Mucosa of descending colon (tissue), 3 donors: Measurements from ENCODE around the gene UNC5B. TPM values are rescaled to one million over a fixed set of nuclear protein-coding genes. Genes with fewer than 3 reads are reported as not detected.

Source experiments
- ATAC-seq: fragments of 200-7000 bp; cut with Tn5 transposase; one replicate; pipeline ENCODE4 v1.9.1; 2020; ENCODE audit warnings: mild to moderate bottlenecking, moderate library complexity
- DNase-seq, 3 donors: peaks; one replicate each; pipeline ENCODE4 v3.0.0-alpha.2; 2020
- H3K36me3 ChIP-seq: fragments of 200-600 bp; one replicate; pipeline ENCODE4 v1.8.0; 2021; ENCODE audit warnings: low read depth, mild to moderate bottlenecking
- H3K4me1 ChIP-seq: fragments of 200-600 bp; one replicate; pipeline ENCODE4 v1.8.0; 2021; ENCODE audit warnings: low read depth, mild to moderate bottlenecking
- H3K4me3 ChIP-seq: fragments of 200-600 bp; one replicate; pipeline ENCODE4 v1.8.0; 2021; ENCODE audit warnings: mild to moderate bottlenecking
- H3K9me3 ChIP-seq: fragments of 200-600 bp; one replicate; pipeline ENCODE4 v1.8.0; 2021; ENCODE audit warnings: mild to moderate bottlenecking
- intact Hi-C, 2 donors: fragments of 100-400 bp; cut with DNase I in 1 of 2; cut with micrococcal nuclease in 1 of 2; formaldehyde crosslinking; loops; one replicate each; pipeline versions ENCODE4 v1.11.0 to v1.11.1; 2022; cut with DNase I, micrococcal nuclease
- total RNA-seq, 3 donors: library from RNA; stranded (reverse); fragmentation: NEBNext Ultra II Directional in 2 of 3; extraction: Animal tissue kit (Norgen Biotek cat#: 25700) in 2 of 3; gene quantifications; one replicate each; pipeline versions ENCODE4 v1.2.1 to v1.2.4, GENCODE V29; 2021 to 2023
- TF ChIP-seq, protein P1 (sequence below): fragments of 200-600 bp; IDR thresholded peaks from one replicate; pipeline ENCODE4 v1.8.0; 2022; ENCODE audit warnings: antibody characterized with exemption, mild to moderate bottlenecking
- donor health status: DM: no; HTN: no; CAD: no; lungs with moderate emphysema.
- donor health status: DM: no; HTN: no; CAD: no.
- donor health status: DM: no; HTN: yes; CAD: no.

UNC5B gene
- total RNA-seq, 3 donors from 2014 or later: 11.0 to 17.4 (median 11.4) TPM

DNA sequence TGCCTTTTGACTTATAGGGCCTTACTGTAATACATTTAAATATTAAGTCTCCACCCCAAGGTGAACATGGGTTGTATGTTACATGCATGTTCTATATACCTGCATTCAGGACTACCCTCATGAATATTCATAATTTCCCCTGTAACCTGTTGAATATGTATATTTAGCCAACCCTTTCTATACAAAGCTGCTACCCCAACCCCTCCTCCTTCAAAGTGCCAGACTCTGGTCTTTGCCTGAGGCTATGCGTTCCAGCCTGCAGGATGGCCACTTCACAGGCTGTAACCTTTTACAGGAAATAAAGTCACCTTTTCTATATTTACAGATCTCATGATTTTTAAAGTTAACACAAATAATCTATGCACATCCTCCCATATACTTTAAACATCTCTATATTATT is 10.1 kb upstream of the UNC5B start:
- Histone ChIP-seq H3K4me3 (no peak overlapping the region), H3K4me1 (no peaks in the 10 kb centered on the region), H3K9me3 (no peaks in the 10 kb centered on the region), H3K36me3 (no peaks in the 10 kb centered on the region)
- TF ChIP-seq, protein P1, sequence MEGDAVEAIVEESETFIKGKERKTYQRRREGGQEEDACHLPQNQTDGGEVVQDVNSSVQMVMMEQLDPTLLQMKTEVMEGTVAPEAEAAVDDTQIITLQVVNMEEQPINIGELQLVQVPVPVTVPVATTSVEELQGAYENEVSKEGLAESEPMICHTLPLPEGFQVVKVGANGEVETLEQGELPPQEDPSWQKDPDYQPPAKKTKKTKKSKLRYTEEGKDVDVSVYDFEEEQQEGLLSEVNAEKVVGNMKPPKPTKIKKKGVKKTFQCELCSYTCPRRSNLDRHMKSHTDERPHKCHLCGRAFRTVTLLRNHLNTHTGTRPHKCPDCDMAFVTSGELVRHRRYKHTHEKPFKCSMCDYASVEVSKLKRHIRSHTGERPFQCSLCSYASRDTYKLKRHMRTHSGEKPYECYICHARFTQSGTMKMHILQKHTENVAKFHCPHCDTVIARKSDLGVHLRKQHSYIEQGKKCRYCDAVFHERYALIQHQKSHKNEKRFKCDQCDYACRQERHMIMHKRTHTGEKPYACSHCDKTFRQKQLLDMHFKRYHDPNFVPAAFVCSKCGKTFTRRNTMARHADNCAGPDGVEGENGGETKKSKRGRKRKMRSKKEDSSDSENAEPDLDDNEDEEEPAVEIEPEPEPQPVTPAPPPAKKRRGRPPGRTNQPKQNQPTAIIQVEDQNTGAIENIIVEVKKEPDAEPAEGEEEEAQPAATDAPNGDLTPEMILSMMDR: no peak
- no peak for ATAC-seq
- intact Hi-C loops: loop anchor here in 1 of 2 donors (5.0 kb wide), 1 partner anchor 280 kb away; no protein-coding TSS in a partner anchor
- no peak for DNase-seq

DNA sequence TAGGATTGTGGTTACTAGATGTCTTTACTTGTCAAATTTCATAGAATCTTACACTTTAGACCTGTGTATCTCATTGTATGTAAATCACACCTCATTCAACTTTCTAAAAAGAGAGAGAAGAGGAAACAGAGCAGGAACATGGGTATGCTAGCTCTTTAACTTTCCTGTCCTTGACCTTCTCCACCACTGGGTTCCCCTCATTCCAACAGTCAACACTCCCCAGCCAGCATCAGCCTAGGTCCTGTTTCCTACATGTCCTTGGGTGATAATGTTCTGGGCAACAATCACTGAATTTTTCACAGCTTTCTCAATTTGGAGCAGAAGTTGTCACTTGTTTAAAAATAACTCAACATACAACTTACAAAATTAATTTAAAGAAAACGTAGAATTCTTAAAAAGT is 9.2 kb upstream of the UNC5B start:
- ATAC-seq (no peak), DNase-seq (no peak)
- Histone ChIP-seq H3K4me1 (no peaks in the 10 kb centered on the region), H3K9me3 (no peaks in the 10 kb centered on the region), H3K4me3 (no peak overlapping the region), H3K36me3 (no peaks in the 10 kb centered on the region)
- TF ChIP-seq, protein P1: no peak
- intact Hi-C loops: loop anchor here in 1 of 2 donors (5.0 kb wide), 1 partner anchor 281 kb away; no protein-coding TSS in a partner anchor

DNA sequence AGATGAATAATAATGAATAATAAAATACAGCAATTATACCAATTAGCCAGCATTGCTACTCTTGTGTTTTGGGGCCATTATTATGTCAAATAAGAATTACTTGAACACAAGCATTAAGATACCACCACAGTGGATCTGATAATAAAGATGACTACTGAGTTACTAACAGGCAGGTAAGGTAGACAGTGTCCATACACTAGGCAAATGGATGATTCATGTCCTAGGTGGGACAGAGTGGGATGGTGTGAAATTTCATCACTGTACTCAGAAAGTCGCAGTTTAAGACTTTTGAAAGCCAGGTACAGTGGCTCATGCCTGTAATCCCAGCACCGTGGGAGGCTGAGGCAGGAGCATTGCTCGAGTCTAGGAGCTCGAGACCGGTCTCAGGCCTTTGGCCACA is 8.7 kb upstream of the UNC5B start:
- Histone ChIP-seq H3K4me1 (no peaks in the 10 kb centered on the region), H3K9me3 (no peaks in the 10 kb centered on the region), H3K4me3 (no peak overlapping the region), H3K36me3 (no peaks in the 10 kb centered on the region)
- TF ChIP-seq, protein P1: no peak
- no peak for DNase-seq
- ATAC-seq: no peak
- intact Hi-C loops: loop anchor here in 1 of 2 donors (5.0 kb wide), 1 partner anchor 281 kb away; no protein-coding TSS in a partner anchor

DNA sequence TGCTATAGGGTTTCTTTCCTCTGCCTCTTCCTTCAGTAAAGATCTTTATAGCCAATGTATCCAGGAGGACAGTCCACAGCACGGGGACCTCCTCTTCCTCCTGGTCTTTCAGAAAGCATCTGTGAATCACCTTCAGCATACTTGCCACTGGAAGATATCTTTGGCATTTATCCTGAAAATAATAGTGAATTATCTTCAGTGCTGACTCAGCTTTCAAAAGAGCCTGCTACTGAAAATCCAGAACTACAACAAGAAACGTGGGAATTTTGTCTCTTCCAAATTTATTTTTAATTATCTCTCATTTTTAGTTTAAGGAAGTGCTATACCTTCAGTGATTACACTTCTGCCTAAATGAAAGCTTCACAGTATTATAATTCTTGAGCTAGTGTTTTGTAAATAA is 7.6 kb upstream of the UNC5B start:
- Histone ChIP-seq H3K36me3 (no peaks in the 10 kb centered on the region), H3K4me3 (no peak overlapping the region), H3K4me1 (no peaks in the 10 kb centered on the region), H3K9me3 (no peaks in the 10 kb centered on the region)
- TF ChIP-seq, protein P1: no peak
- intact Hi-C loops: loop anchor here in 1 of 2 donors (5.0 kb wide), 1 partner anchor 282 kb away; no protein-coding TSS in a partner anchor
- DNase-seq (no peak), ATAC-seq (no peak)

DNA sequence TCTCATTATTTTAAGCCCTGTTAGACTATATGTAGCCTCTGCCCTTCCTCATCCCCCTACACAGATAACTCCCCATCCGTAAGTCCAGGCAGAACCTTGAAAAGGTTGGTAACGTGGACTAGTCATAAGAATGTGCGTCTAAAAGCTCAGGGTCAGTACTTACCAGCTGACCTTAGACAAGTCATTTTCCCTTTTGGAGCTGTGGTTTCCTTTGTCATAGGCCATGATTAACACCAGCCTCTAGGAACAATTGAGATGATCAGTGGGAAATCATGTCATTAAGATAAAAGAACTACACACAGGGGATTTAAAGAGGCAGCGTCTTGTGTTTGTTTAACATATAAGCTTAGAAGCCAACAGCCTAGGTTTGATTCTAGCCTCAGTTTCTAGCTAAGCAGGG is 6.9 kb upstream of the UNC5B start:
- H3K9me3 ChIP-seq: no peaks in the 10 kb centered on the region
- intact Hi-C loops: no loop called here
- ATAC-seq: no peak
- no peaks in the 10 kb centered on the region for H3K4me1 ChIP-seq
- TF ChIP-seq, protein P1: no peak
- DNase-seq: no peak
- no peak overlapping the region for H3K4me3 ChIP-seq
- no peaks in the 10 kb centered on the region for H3K36me3 ChIP-seq

DNA sequence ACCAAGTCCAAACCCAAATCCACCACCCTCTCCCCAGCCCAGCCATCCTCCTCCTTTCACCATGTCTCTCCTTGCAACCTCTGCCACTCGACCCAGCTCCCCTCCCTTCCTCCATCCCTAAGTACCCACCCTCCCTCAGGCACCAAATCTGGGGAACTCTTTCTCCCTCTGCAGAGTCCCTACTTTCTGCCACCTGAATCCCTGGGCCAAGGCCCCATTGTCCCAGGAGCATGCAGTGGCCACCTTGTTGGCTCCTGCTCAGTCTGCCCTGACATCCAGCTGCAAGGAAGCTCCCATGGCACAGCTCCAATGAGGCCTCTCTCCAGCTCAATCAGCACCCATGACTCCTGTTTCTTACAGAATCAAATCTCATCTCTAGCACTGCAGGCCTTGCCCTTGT is 5.5 kb upstream of the UNC5B start:
- intact Hi-C loops: no loop called here
- Histone ChIP-seq H3K4me1 (peaks cover 4% of the 10 kb centered on the region), H3K36me3 (no peaks in the 10 kb centered on the region), H3K4me3 (no peak overlapping the region), H3K9me3 (no peaks in the 10 kb centered on the region)
- ATAC-seq (no peak), DNase-seq (no peak)
- TF ChIP-seq, protein P1: no peak
